Smooth muscle cell (in vitro differentiated cells): ENCODE measurements around the gene TRPV5. TPM values are rescaled to one million over a fixed set of nuclear protein-coding genes. Genes with fewer than 3 reads are reported as not detected.

Experiments used
- DNase-seq: peaks from one replicate; lab custom pipeline; 2025; ENCODE audit not compliant: unreplicated experiment; lab: John Stamatoyannopoulos, UW
- H2AFZ ChIP-seq: fragments of 200-600 bp; sonication (generic); 2 replicates; pipeline ENCODE4 v1.6.0; 2016; ENCODE audit warnings: antibody characterized with exemption, low read depth, mild to moderate bottlenecking
- H3F3A ChIP-seq: fragments of 200-600 bp; sonication (generic); 2 replicates; pipeline ENCODE4 v1.6.0; 2017; ENCODE audit warnings: antibody characterized with exemption, low read depth
- H3K27ac ChIP-seq: fragments of 200-600 bp; sonication (generic); 2 replicates; pipeline ENCODE4 v1.5.1; 2016; ENCODE audit warnings: low read depth, mild to moderate bottlenecking
- H3K27me3 ChIP-seq: fragments of 200-600 bp; sonication (generic); 2 replicates; pipeline ENCODE4 v1.6.1; 2016; ENCODE audit warnings: low read depth, mild to moderate bottlenecking
- H3K36me3 ChIP-seq: fragments of 200-600 bp; sonication (generic); 2 replicates; pipeline ENCODE4 v1.5.1; 2016; ENCODE audit warnings: low read depth
- H3K4me1 ChIP-seq: fragments of 200-600 bp; sonication (generic); 2 replicates; pipeline ENCODE4 v1.5.1; 2016; ENCODE audit warnings: low read depth
- H3K4me2 ChIP-seq: fragments of 200-600 bp; sonication (generic); 2 replicates; pipeline ENCODE4 v1.6.0; 2016; ENCODE audit warnings: mild to moderate bottlenecking
- H3K4me3 ChIP-seq: fragments of 200-600 bp; sonication (generic); 2 replicates; pipeline ENCODE4 v1.5.1; 2016; ENCODE audit warnings: mild to moderate bottlenecking
- H3K79me2 ChIP-seq: fragments of 200-600 bp; sonication (generic); 2 replicates; pipeline ENCODE4 v1.6.0; 2016; ENCODE audit warnings: low read depth, mild to moderate bottlenecking
- H3K9ac ChIP-seq: fragments of 200-600 bp; sonication (generic); 2 replicates; pipeline ENCODE4 v1.6.0; 2016; ENCODE audit warnings: low read depth
- H3K9me3 ChIP-seq: fragments of 200-600 bp; sonication (generic); replicated peaks from 2 replicates; pipeline ENCODE4 v1.5.1; 2016; ENCODE audit warnings: low read depth
- H4K20me1 ChIP-seq: fragments of 200-600 bp; sonication (generic); 2 replicates; pipeline ENCODE4 v1.6.0; 2016; ENCODE audit warnings: low read depth
- WGBS: methylation state at CpG from one replicate; pipeline ENCODE4 v1.1.7; 2016; ENCODE audit warnings: low lambda C conversion rate; 5-methylcytosine and 5-hydroxymethylcytosine counted together
- polyA plus RNA-seq: library from polyadenylated mRNA; unstranded; fragments of >200 nt; fragmentation: Nextera tagmentation; extraction: Ambion mirVana; gene quantifications from 2 replicates; pipeline ENCODE4 v1.2.1, GENCODE V29; 2016
- total RNA-seq: library from RNA; depleted of rRNA; stranded (reverse); fragments of >200 nt; gene quantifications from 2 replicates; pipeline ENCODE4 v1.2.3, GENCODE V29; 2014
- TF ChIP-seq, protein P1 (sequence below): fragments of 200-600 bp; sonication (generic); IDR thresholded peaks from 2 replicates; pipeline ENCODE4 v1.5.1; 2017; ENCODE audit warnings: borderline replicate concordance, mild to moderate bottlenecking, antibody characterized with exemption; ENCODE audit not compliant: insufficient read depth, poor library complexity, severe bottlenecking

Gene TRPV5
- total and polyA plus RNA-seq, 2 experiments from 2014 or later, result not detected

DNA sequence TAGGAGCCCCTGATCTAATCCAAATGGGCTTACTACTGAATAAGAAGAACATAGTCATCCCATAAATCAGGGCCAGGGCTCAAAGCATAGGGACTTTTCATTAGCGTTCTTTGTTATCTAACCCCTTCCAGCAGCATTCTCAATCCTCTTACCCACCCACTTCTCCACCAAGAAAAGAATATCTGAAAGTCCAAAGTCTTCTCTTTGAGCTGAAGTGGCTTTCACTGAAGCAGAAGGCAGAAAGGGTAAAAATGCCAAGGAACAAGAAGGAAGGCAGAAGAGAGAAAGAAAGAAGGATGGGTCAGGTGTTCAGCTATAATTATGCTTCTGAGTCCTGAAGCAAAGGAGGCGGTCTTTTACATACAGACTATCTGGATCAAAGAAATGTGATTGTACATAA lies 10.2 kb downstream of the TRPV5 start:
- WGBS, result 48% methylated on average over 2 of the region's 2 CpGs
- no peaks in the 10 kb centered on the region for H3K36me3 ChIP-seq
- no peak overlapping the region for H3K4me2 ChIP-seq
- no peak overlapping the region for H2AFZ ChIP-seq
- H3K4me3 ChIP-seq, result no peak overlapping the region
- TF ChIP-seq, protein P1, sequence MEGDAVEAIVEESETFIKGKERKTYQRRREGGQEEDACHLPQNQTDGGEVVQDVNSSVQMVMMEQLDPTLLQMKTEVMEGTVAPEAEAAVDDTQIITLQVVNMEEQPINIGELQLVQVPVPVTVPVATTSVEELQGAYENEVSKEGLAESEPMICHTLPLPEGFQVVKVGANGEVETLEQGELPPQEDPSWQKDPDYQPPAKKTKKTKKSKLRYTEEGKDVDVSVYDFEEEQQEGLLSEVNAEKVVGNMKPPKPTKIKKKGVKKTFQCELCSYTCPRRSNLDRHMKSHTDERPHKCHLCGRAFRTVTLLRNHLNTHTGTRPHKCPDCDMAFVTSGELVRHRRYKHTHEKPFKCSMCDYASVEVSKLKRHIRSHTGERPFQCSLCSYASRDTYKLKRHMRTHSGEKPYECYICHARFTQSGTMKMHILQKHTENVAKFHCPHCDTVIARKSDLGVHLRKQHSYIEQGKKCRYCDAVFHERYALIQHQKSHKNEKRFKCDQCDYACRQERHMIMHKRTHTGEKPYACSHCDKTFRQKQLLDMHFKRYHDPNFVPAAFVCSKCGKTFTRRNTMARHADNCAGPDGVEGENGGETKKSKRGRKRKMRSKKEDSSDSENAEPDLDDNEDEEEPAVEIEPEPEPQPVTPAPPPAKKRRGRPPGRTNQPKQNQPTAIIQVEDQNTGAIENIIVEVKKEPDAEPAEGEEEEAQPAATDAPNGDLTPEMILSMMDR, result no peak
- no peaks in the 10 kb centered on the region for H3K9me3 ChIP-seq
- H3K27ac ChIP-seq, result no peak overlapping the region
- H3F3A ChIP-seq, result no peaks in the 10 kb centered on the region
- no peak for DNase-seq
- H3K27me3 ChIP-seq, result peaks cover 3% of the 10 kb centered on the region
- no peaks in the 10 kb centered on the region for H3K79me2 ChIP-seq
- no peaks in the 10 kb centered on the region for H3K4me1 ChIP-seq
- H3K9ac ChIP-seq, result no peak overlapping the region
- no peaks in the 10 kb centered on the region for H4K20me1 ChIP-seq

DNA sequence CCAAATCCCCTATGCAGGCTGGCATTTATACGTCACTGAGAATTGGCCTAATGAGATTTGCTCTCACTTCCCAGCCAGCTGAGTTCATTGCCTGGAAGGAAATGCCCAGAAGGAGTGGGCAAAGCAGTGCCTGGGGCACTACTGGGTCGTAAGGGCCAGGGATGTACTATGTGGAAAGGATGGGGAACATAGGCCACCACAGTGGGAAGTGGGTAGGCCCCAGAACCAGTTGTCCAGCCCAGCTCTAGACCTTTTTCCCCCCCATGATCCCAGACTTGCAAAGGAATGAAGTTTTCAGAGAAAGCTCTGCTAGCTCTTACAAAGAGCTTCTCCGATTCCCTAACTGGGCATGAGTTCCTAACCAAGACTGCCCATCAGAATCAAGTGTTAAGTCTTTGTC lies 13.9 kb downstream of the TRPV5 start:
- TF ChIP-seq, protein P1, result no peak
- 89% methylated on average over 3 of the region's 3 CpGs for WGBS
- no peak overlapping the region for H3K9ac ChIP-seq

DNA sequence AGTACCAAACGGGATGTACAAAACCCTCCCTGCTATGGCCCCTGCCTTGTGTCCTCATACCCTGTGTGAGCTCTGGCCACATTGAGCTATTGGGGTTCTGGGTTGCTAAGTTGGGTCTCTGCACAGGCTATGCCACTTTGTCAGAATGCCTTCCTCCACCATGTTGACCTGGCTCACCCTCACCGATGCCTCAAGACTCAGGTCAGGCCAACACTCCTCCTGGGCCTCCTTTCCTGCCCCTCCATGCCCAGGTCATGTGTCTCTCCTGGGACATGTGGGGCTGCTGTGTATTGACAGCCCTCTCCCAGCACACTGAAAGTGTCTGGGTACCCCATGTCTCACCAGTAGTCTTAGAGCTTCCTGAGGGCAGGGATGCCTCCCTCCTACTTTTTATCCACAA lies 14.6 kb downstream of the TRPV5 start:
- WGBS, result 74% methylated on average over 2 of the region's 2 CpGs
- Histone ChIP-seq H3K9me3 (no peaks in the 10 kb centered on the region), H2AFZ (no peak overlapping the region), H3F3A (no peaks in the 10 kb centered on the region), H3K9ac (no peak overlapping the region), H3K4me2 (no peak overlapping the region), H3K4me3 (no peak overlapping the region), H3K27me3 (peaks cover 10% of the 10 kb centered on the region), H4K20me1 (no peaks in the 10 kb centered on the region), H3K36me3 (no peaks in the 10 kb centered on the region), H3K27ac (no peak overlapping the region), H3K79me2 (no peaks in the 10 kb centered on the region), H3K4me1 (no peaks in the 10 kb centered on the region)
- no peak for DNase-seq
- TF ChIP-seq, protein P1, result no peak

More for the DNA sequence above, 13.9 kb downstream of the TRPV5 start:
- Histone ChIP-seq H2AFZ (no peak overlapping the region), H3K4me3 (no peak overlapping the region), H3K4me2 (no peak overlapping the region), H3K9me3 (no peaks in the 10 kb centered on the region), H3K27ac (no peak overlapping the region), H3F3A (no peaks in the 10 kb centered on the region), H4K20me1 (no peaks in the 10 kb centered on the region), H3K36me3 (no peaks in the 10 kb centered on the region), H3K4me1 (no peaks in the 10 kb centered on the region), H3K79me2 (no peaks in the 10 kb centered on the region), H3K27me3 (peaks cover 10% of the 10 kb centered on the region)
- DNase-seq, result no peak

DNA sequence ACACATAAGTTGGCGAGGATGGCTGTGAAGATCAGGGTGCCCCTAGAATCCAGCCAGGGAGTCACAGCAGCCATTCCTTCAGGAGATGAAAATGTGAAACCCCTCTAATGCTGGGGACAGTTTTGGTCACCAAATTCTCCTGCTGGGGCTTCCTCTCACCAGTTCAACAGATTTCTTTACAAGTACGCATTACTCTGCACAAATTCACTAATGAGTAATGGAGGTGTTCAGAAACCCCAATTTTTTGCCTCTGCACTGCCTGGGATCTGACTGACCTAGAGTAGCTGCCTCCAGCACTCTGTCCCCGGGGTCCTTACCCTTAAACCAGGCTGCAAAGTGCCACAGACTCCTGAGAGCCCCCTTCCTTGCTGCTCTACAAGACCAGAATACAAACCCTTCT lies 16.1 kb downstream of the TRPV5 start:
- no peak overlapping the region for H3K4me3 ChIP-seq
- H3K27me3 ChIP-seq, result peaks cover 10% of the 10 kb centered on the region
- H3K4me2 ChIP-seq, result no peak overlapping the region
- no peak for DNase-seq
- no peak overlapping the region for H2AFZ ChIP-seq
- 95% methylated on average over 3 of the region's 3 CpGs for WGBS
- no peaks in the 10 kb centered on the region for H3K9me3 ChIP-seq
- H3K27ac ChIP-seq, result no peak overlapping the region
- H3K4me1 ChIP-seq, result no peaks in the 10 kb centered on the region
- H3K79me2 ChIP-seq, result no peaks in the 10 kb centered on the region
- H3F3A ChIP-seq, result no peaks in the 10 kb centered on the region
- no peaks in the 10 kb centered on the region for H4K20me1 ChIP-seq
- TF ChIP-seq, protein P1, result no peak
- no peak overlapping the region for H3K9ac ChIP-seq
- H3K36me3 ChIP-seq, result no peaks in the 10 kb centered on the region
